ENCODE results near the gene FOXN3.

The FOXN3 gene

GRCh38 chr14:89144642-89145041 is 272.4 kb downstream of the FOXN3 start:
- no peak for DNase-seq

DNA sequence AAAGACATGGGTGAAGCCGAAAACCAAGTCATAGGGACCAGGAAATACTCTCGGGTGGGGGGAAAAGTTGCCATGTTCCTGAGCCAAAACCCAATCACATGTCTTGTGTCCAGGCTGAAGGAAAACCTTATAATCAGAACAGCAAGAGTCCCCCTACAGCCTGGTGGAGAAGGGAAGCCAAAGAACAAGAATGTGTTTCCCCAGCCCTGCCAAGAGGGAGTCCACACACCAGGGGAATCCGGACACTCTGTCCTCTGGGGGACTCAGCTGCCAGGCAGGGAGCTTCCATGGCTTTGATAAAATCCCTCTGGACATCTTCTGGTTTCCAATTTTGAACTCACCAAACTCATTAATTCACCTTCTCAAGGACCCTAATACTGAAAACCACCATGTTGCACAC is 273.0 kb downstream of the FOXN3 start:
- DNase-seq = no peak

- DNase-seq = no peak
Observed at GRCh38 chr14:89143595-89143994, 273.4 kb downstream of the FOXN3 start.

DNA sequence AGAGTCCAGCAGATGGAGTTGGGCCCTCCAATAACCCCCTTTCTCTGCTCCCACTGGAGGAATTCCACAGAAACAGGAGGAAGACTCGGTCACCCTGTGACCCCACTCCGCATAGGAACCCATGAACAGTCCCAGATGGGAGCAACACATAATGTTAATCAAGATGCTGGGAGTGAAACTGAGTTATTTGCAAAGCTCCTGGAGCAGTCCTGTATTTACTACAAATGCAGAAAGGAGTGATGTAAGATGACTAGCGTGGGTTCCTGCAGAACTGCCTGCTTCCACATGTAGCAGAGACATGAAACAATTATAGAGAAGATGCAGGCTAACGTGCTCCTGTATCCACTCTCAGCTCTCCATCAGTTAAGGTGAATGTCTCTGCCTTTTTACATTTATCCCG is 274.7 kb downstream of the FOXN3 start:
- no peak for DNase-seq

- no peak for DNase-seq
Observed at GRCh38 chr14:89141862-89142261, 275.2 kb downstream of the FOXN3 start.

- DNase-seq = no peak
Observed at GRCh38 chr14:89140326-89140725, 276.7 kb downstream of the FOXN3 start.

DNA sequence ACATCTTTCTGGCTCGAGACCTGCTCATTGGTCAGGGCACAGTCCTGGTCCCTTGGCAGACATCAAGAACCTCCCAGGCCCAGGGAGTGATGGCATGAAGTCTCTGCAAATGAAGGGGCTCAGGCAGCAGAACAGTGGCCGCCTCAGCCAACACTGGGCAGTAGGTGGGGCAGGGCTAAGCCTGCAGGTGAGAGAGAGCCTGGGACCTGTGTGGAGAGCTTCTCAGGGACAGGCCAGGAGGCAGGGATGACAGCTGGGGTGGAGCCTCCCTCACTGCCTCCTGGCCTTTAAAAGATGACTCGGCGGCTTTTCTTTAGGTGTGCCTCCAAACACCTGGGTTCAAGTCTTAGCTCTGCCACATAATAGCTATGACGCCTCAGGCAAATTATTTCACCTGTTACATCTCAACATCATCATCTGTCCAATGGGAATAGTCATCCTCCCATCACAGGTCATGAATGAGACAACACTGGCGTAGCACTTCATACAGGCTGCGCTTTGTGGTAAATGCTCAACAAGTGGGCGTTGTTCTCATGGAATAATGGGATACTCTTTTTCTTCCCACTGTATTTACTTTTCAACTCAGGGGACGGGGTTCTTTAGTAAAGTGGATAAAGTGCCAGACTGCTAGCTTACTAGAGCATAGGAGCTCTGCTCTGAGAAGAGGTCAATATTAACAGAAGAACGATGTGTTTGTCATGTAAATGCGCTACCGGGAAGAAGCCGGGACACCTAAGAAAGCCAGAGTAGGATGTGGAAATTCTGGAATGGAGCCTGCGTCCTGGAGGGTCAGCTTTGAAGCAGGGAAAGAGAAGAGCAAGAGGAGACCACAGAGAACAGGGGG is 277.4 kb downstream of the FOXN3 start:
- DNase-seq = no peak

GRCh38 chr14:89138846-89139245 is 278.2 kb downstream of the FOXN3 start:
- no peak for DNase-seq

GRCh38 chr14:89137526-89138163 is 279.4 kb downstream of the FOXN3 start:
- no peak for DNase-seq

DNA sequence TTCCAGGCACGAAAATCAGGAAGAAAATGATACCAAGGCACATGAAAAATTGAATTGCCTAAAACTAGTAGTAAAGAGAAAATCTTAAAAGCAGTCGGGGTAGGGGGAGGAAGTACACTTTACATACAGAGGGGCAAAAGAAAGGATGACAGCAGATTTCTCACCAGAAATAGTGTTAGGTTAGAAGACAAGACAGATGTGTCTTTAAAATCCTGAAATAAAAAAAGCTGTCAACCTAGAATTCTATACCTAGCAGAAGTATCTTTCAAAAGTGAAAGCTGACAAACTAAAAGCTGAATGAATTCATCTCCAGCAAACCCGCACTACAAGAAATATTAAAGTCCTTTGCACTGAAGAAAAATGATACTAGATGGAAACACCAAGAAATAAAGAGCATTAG is 280.4 kb downstream of the FOXN3 start:
- DNase-seq = no peak

- no peak for DNase-seq
Observed at GRCh38 chr14:89134640-89135039, 282.4 kb downstream of the FOXN3 start.

- DNase-seq = no peak
Observed at GRCh38 chr14:89131004-89131750, 285.9 kb downstream of the FOXN3 start.

DNA sequence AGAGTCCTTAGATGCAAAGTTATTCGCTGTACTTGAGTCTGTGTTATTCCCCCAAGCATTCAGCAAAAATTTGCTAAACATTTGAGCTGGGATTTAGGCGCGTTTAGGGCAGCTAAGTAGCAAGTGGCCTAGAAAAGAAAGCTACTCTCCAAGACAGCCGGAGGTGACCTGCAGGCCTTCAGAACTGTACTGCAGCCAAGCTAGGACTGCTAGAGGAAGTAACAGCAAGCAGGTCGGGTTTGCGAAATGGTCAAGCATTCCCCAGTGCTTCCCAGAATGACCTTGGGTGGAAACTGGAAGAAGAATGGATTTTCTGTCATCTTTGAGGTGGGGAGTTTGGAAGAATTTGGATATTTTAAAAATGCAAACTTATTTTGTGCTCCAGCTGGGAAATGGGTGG is 287.5 kb downstream of the FOXN3 start:
- no peak for DNase-seq

DNA sequence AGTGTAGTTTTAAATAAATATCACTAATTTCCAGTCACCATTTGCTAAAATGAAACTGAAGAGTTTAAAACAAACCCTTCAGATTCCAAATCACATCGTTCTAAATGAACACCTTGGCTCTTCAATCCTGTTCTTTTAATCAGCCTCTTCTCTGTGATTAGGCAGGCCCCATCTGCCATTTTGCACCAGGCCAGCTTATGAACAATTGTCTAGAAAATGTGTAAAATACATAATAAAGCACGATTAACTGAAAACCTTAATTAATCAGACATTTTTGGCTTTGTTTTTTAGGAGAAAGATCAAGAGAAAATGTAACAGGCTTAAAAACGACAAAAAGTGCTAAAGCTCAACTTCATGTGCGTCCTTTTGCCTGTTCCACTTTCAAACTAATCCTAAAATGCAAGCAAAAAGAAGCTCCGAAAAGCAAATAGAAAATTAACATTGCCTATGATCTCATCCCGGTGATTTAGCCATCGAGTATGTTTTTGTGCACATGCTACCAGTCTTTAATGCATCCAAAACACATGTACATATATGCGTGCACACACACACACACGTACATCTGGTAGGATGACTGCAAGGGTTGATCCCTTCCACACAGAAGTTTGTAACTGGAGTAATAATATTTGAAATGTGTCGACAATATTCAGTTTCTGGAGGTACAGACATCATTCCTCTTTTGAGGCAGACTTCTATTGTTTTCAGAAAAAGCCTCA is 288.6 kb downstream of the FOXN3 start:
- DNase-seq = no peak

GRCh38 chr14:89126461-89126860 is 290.6 kb downstream of the FOXN3 start:
- DNase-seq = no peak

DNA sequence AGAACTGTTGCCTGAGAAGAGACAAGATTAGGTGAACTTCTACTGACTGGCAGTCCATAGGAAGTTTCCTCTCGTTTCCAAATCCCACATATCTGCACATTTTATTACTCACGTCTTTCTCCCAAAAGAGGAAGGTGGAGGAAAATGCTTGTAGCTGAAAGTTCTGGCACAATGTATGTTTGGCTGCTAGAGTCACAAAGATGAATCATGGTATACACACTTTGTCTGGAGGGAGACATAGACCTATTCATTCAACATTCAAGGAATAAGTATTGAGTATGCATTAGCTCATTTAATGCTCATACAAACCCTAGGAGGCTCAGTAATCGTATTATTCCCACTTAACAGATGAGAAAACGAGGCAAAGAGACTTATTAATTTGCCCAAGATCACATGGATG is 291.8 kb downstream of the FOXN3 start:
- no peak for DNase-seq

- no peak for DNase-seq
Observed at GRCh38 chr14:89123851-89124250, 293.2 kb downstream of the FOXN3 start.

DNA sequence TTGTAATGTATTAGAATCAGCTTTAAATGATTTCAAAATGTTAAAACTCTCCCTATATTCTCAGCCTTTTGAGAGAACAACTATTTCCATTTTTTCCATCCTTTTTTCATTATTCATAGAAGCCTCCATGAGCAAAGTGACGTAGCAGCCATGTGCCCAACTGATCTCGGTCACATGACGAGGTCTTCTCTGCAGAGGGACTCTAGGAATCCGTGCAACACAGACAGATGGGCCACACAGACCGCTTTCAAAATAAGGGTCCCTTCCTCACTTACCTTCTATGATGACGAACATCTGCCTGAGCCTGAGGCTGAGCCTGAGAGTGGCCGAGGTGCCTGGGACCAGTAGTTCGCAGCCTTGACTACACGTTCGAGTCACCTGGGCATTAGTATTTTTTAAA is 293.8 kb downstream of the FOXN3 start:
- DNase-seq = no peak

- peak; percentile 23 for DNase-seq
Observed at GRCh38 chr14:89121968-89122620, 294.9 kb downstream of the FOXN3 start.

DNA sequence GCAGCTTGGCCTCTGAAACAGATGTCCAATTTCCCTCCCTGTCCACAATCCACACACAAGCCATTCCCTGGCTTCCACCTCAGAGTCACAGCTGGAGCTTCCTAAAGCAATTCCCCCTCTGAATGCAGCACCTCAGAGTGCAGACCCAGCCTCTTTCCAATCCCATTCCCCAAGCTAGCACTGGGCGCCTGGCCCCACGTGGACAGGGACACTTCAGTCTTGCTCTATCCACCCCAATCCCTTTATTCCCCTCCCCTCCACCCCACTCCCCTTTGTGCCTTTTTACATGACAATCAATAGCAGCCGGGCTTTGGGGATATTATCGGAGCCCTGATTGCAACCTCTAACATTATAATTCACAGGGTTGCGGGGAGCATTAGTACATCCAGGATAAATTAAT is 300.0 kb downstream of the FOXN3 start:
- DNase-seq = no peak

DNA sequence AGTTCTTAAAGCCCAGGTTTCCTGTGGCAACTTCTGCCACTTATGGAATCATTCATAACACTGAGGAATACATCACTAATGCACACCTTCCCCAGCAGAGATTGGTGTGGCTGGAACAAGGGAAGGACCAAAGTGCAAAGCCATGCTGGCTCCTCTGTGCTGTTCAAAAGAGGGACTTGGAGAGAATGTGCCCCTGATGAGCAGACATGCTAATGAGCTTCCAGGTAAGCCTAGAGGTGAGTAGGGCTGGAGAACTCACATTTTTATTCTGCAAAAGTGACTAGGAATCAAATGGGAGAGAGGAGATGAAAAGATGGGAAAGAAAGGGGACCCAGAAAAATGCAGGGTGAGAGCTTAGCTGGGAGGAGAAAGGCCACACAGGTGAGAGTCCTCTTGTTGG is 302.9 kb downstream of the FOXN3 start:
- DNase-seq = no peak

- DNase-seq = no peak
Observed at GRCh38 chr14:89112720-89113119, 304.3 kb downstream of the FOXN3 start.
